ENCODE data around the gene KMT2C.

GRCh38 chr7:152341914-152342236 is 93.9 kb downstream of the KMT2C start:
- no peak for TF ChIP-seq EP300 (IDR thresholded peaks at IDR 0.05)
- TF ChIP-seq, protein P1, sequence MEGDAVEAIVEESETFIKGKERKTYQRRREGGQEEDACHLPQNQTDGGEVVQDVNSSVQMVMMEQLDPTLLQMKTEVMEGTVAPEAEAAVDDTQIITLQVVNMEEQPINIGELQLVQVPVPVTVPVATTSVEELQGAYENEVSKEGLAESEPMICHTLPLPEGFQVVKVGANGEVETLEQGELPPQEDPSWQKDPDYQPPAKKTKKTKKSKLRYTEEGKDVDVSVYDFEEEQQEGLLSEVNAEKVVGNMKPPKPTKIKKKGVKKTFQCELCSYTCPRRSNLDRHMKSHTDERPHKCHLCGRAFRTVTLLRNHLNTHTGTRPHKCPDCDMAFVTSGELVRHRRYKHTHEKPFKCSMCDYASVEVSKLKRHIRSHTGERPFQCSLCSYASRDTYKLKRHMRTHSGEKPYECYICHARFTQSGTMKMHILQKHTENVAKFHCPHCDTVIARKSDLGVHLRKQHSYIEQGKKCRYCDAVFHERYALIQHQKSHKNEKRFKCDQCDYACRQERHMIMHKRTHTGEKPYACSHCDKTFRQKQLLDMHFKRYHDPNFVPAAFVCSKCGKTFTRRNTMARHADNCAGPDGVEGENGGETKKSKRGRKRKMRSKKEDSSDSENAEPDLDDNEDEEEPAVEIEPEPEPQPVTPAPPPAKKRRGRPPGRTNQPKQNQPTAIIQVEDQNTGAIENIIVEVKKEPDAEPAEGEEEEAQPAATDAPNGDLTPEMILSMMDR (IDR thresholded peaks at IDR 0.05), result no peak
- no peak for TF ChIP-seq POLR2A (IDR thresholded peaks at IDR 0.05)

All from stomach (tissue), 4 donors.